Endothelial cell (in vitro differentiated cells): Measurements from ENCODE around the gene ST3GAL2. TPM values are rescaled to one million over a fixed set of nuclear protein-coding genes. Genes with fewer than 3 reads are reported as not detected.

ENCODE experiments used
- DNase-seq: peaks from one replicate; pipeline ENCODE4 v3.0.0; 2021; ENCODE audit warnings: low spot score
- H3K27ac Mint-ChIP-seq: one replicate; pipeline ENCODE4 v1.8.0; 2021; ENCODE audit warnings: mixed read lengths, inconsistent platforms; ENCODE audit not compliant: unreplicated experiment
- H3K27me3 Mint-ChIP-seq: one replicate; pipeline ENCODE4 v1.8.0; 2021; ENCODE audit warnings: mild to moderate bottlenecking, moderate library complexity, mixed read lengths, inconsistent platforms; ENCODE audit not compliant: unreplicated experiment
- H3K36me3 Mint-ChIP-seq: one replicate; pipeline ENCODE4 v1.8.0; 2021; ENCODE audit warnings: mild to moderate bottlenecking, low read depth, mixed read lengths, inconsistent platforms; ENCODE audit not compliant: unreplicated experiment
- H3K4me1 Mint-ChIP-seq: one replicate; pipeline ENCODE4 v1.8.0; 2021; ENCODE audit warnings: mild to moderate bottlenecking, mixed read lengths, inconsistent platforms; ENCODE audit not compliant: unreplicated experiment
- H3K4me3 Mint-ChIP-seq: one replicate; pipeline ENCODE4 v1.8.0; 2021; ENCODE audit warnings: mild to moderate bottlenecking, mixed read lengths, inconsistent platforms; ENCODE audit not compliant: unreplicated experiment
- H3K9me3 Mint-ChIP-seq: one replicate; pipeline ENCODE4 v1.8.0; 2021; ENCODE audit warnings: mixed read lengths, inconsistent platforms; ENCODE audit not compliant: unreplicated experiment
- total RNA-seq: library from RNA; stranded (reverse); fragmentation: NEBNext Ultra II Directional; extraction: Animal tissue kit (Norgen Biotek cat#: 25700); gene quantifications from one replicate; pipeline ENCODE4 v1.2.1, GENCODE V29; 2021; ENCODE audit not compliant: unreplicated experiment
- TF ChIP-seq, protein P1 (sequence below): fragments of 200-600 bp; sonication (generic); IDR thresholded peaks from one replicate; pipeline ENCODE4 v1.5.0; 2021; ENCODE audit warnings: antibody characterized with exemption; ENCODE audit not compliant: unreplicated experiment

The ST3GAL2 gene
- total RNA-seq, 1 donor from 2014 or later: 87.0 TPM

GRCh38 chr16:70444249-70445063, 5.6 kb upstream of the ST3GAL2 start:
- peaks cover 3% of the 10 kb centered on the region for H3K4me1 Mint-ChIP-seq
- TF ChIP-seq, protein P1, sequence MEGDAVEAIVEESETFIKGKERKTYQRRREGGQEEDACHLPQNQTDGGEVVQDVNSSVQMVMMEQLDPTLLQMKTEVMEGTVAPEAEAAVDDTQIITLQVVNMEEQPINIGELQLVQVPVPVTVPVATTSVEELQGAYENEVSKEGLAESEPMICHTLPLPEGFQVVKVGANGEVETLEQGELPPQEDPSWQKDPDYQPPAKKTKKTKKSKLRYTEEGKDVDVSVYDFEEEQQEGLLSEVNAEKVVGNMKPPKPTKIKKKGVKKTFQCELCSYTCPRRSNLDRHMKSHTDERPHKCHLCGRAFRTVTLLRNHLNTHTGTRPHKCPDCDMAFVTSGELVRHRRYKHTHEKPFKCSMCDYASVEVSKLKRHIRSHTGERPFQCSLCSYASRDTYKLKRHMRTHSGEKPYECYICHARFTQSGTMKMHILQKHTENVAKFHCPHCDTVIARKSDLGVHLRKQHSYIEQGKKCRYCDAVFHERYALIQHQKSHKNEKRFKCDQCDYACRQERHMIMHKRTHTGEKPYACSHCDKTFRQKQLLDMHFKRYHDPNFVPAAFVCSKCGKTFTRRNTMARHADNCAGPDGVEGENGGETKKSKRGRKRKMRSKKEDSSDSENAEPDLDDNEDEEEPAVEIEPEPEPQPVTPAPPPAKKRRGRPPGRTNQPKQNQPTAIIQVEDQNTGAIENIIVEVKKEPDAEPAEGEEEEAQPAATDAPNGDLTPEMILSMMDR: no peak
- H3K27ac Mint-ChIP-seq: peak overlapping the region; percentile 30
- H3K9me3 Mint-ChIP-seq: no peaks in the 10 kb centered on the region
- H3K36me3 Mint-ChIP-seq: no peaks in the 10 kb centered on the region
- no peak overlapping the region for H3K4me3 Mint-ChIP-seq
- H3K27me3 Mint-ChIP-seq: peaks cover 7% of the 10 kb centered on the region
- no peak for DNase-seq

GRCh38 chr16:70442344-70442743, 3.4 kb upstream of the ST3GAL2 start:
- DNase-seq: no peak
- H3K4me1 Mint-ChIP-seq: peaks cover 12% of the 10 kb centered on the region
- H3K4me3 Mint-ChIP-seq: no peak overlapping the region
- peaks cover 3% of the 10 kb centered on the region for H3K36me3 Mint-ChIP-seq
- no peak overlapping the region for H3K27ac Mint-ChIP-seq
- TF ChIP-seq, protein P1: no peak
- H3K9me3 Mint-ChIP-seq: no peaks in the 10 kb centered on the region
- H3K27me3 Mint-ChIP-seq: peaks cover 10% of the 10 kb centered on the region

DNA sequence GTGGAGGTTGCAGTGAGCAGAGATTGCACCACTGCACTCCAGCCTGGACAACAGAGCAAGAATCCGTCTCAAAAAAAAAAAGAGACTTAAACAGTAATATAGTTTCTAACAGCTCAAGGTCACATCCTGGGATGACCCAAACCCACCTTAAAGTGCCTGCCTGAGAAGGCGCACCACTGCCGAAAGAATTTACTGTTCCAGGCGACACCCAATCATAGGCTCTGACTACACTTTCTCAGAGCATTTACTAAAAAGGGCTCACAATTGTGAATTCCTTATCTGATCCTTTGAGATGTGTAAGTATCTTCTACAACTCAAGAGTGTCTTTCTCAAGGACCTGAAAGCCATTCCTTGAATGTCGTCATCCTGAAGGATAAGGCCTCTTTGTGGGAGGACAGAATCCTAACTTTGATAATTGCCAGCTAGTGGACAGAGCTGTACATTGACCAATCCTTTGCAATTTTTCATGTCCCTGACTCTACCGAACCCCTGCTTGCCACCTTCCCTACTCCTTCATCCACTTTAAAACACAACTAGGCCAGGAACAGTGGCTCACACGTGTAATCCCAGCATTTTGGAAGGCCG, 2.6 kb upstream of the ST3GAL2 start:
- no peaks in the 10 kb centered on the region for H3K9me3 Mint-ChIP-seq
- H3K4me1 Mint-ChIP-seq: peaks cover 21% of the 10 kb centered on the region
- H3K27ac Mint-ChIP-seq: no peak overlapping the region
- peaks cover 10% of the 10 kb centered on the region for H3K27me3 Mint-ChIP-seq
- TF ChIP-seq, protein P1: no peak
- no peak for DNase-seq
- H3K4me3 Mint-ChIP-seq: no peak overlapping the region
- H3K36me3 Mint-ChIP-seq: peaks cover 5% of the 10 kb centered on the region

DNA sequence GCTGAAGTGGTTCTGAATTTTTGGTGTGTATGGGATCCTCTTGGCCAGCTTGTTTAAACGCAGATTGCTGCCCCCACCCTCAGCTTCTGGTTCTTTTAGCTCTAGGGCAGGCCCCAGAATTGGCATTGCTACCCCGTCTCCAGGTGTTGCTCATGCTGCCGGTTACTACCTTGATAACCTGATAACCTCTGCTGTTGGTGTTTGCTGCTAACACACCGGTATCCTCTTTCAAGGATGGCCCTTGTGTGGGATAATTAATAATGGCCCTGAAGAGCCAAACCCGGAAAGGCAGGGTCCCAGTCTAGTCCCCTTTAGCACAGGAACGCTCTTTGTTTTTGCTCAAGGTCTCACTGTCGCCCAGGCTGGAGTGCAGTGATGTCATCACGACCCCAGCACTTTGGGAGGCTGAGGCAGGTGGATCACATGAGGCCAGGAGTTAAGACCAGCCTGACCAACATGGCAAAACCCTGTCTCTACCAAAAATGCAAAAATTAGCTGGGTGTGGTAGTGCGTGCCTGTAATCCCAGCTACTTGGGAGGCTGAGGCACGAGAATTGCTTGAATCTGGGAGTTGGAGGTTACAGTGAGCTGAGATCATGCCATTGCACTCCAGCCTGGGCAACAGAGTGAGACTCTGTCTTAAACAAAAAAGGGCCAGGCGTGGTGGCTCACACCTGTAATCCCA, 1.3 kb upstream of the ST3GAL2 start:
- Mint-ChIP-seq H3K27ac (peak overlapping the region; percentile 24), H3K36me3 (peaks cover 7% of the 10 kb centered on the region), H3K4me1 (peaks cover 23% of the 10 kb centered on the region), H3K4me3 (peak overlapping the region; percentile 94), H3K9me3 (no peaks in the 10 kb centered on the region), H3K27me3 (peaks cover 10% of the 10 kb centered on the region)
- TF ChIP-seq, protein P1: no peak
- DNase-seq: no peak
